Activated CD4-positive, alpha-beta T cell treated with anti-CD3 and anti-CD28 coated beads for 36 hours (primary cell): Measurements from ENCODE around the gene TASP1. TPM values are rescaled to one million over a fixed set of nuclear protein-coding genes. Genes with fewer than 3 reads are reported as not detected.

Experiments used
- ATAC-seq: fragments of 200-7000 bp; cut with Tn5 transposase; one replicate; pipeline ENCODE4 v1.10.0; 2021; ENCODE audit warnings: mild to moderate bottlenecking, moderate library complexity
- CTCF ChIA-PET: fragments of 350-600 bp; sonication (Branson Sonifier 250); formaldehyde crosslinking; loops from one replicate; lab custom pipeline; 2021; ENCODE audit warnings: antibody characterized with exemption; lab: Charles Lee
- POLR2A ChIA-PET: fragments of 350-600 bp; sonication (Branson Sonifier 250); formaldehyde crosslinking; loops from one replicate; lab custom pipeline; 2021; ENCODE audit warnings: antibody characterized with exemption, inconsistent platforms; lab: Charles Lee
- DNase-seq: peaks from one replicate; pipeline ENCODE4 v3.0.0-alpha.2; 2020
- H3K27ac Mint-ChIP-seq: one replicate; pipeline ENCODE4 v1.8.0; 2021; ENCODE audit warnings: mixed read lengths
- H3K27me3 Mint-ChIP-seq: one replicate; pipeline ENCODE4 v1.8.0; 2021; ENCODE audit warnings: mixed read lengths
- H3K36me3 Mint-ChIP-seq: one replicate; pipeline ENCODE4 v1.8.0; 2021; ENCODE audit warnings: low read depth, mixed read lengths
- H3K4me1 Mint-ChIP-seq: one replicate; pipeline ENCODE4 v1.8.0; 2021; ENCODE audit warnings: mixed read lengths
- H3K4me3 Mint-ChIP-seq: one replicate; pipeline ENCODE4 v1.8.0; 2021; ENCODE audit warnings: mild to moderate bottlenecking, moderate library complexity, mixed read lengths
- H3K9me3 Mint-ChIP-seq: one replicate; pipeline ENCODE4 v1.8.0; 2021; ENCODE audit warnings: low read depth, mixed read lengths
- intact Hi-C, 2 experiments: fragments of 100-400 bp; cut with DNase I in 1 of 2; cut with micrococcal nuclease in 1 of 2; formaldehyde crosslinking; loops; one replicate each; pipeline versions ENCODE4 v1.14.2 to v1.15.1; 2022 to 2024; cut with DNase I, micrococcal nuclease
- total RNA-seq, 2 experiments: library from RNA; stranded (reverse); gene quantifications; one replicate each; pipeline ENCODE4 v1.2.3, GENCODE V29; 2021

Gene TASP1
- total RNA-seq, 2 experiments from 2014 or later = 8.5 to 10.1 TPM

- DNase-seq (peak; percentile 57), ATAC-seq (peak; percentile 92)
- intact Hi-C loops = no loop called here
- no peak overlapping the region for H3K4me3 Mint-ChIP-seq
- peaks cover 8% of the 10 kb centered on the region for H3K4me1 Mint-ChIP-seq
- no peaks in the 10 kb centered on the region for H3K27me3 Mint-ChIP-seq
- POLR2A ChIA-PET = no interaction called here
- H3K9me3 Mint-ChIP-seq = no peaks in the 10 kb centered on the region
- H3K36me3 Mint-ChIP-seq = peaks cover 29% of the 10 kb centered on the region
- peak overlapping the region; percentile 30 for H3K27ac Mint-ChIP-seq
- CTCF ChIA-PET = no interaction called here
Measured at GRCh38 chr20:13430346-13431002, 208.3 kb downstream of the TASP1 start.

- Mint-ChIP-seq H3K36me3 (peaks cover 28% of the 10 kb centered on the region), H3K9me3 (no peaks in the 10 kb centered on the region), H3K4me3 (no peak overlapping the region), H3K27ac (no peak overlapping the region), H3K4me1 (peaks cover 8% of the 10 kb centered on the region), H3K27me3 (no peaks in the 10 kb centered on the region)
- ATAC-seq (no peak), DNase-seq (no peak)
- CTCF ChIA-PET = interaction anchor here (0.6 to 0.8 kb wide), 3 partner anchors 21 to 117 kb away, joined by 3 read pairs; no protein-coding TSS in a partner anchor
- POLR2A ChIA-PET = no interaction called here
- intact Hi-C loops = no loop called here
Measured at GRCh38 chr20:13428684-13429083, 210.0 kb downstream of the TASP1 start.

DNA sequence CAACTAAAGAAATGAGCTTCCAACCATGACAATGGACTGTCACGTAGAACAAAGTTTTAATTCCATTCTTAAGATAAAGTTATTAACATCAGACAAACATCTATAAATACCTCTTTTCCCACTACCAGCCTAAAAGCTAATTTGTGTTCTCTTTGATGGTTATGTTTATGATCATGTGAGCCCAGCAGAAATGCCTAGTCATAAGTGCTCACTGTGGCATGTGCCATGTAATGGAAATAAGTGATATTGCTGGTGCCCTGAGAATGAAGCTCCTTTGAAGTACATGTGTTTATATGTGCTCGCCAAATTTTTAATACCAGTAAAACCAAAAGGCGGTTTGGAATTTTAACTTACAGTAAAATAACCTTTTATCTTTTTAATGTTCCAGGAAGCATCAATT is 211.9 kb downstream of the TASP1 start:
- no peak for ATAC-seq
- Mint-ChIP-seq H3K9me3 (no peaks in the 10 kb centered on the region), H3K27me3 (no peaks in the 10 kb centered on the region), H3K27ac (no peak overlapping the region), H3K4me3 (no peak overlapping the region), H3K36me3 (peaks cover 23% of the 10 kb centered on the region), H3K4me1 (peaks cover 8% of the 10 kb centered on the region)
- ChIA-PET POLR2A (interaction anchor here (0.6 kb wide), 1 partner anchor 484 kb away, joined by 4 read pairs; no protein-coding TSS in a partner anchor), CTCF (interaction anchor here (1.2 to 1.4 kb wide), 2 partner anchors 10 to 18 kb away, joined by 3 to 6 read pairs; no protein-coding TSS in a partner anchor)
- DNase-seq = no peak
- intact Hi-C loops = no loop called here

GRCh38 chr20:13425381-13426135 is 213.2 kb downstream of the TASP1 start:
- ATAC-seq (no peak), DNase-seq (no peak)
- H3K4me1 Mint-ChIP-seq = peaks cover 5% of the 10 kb centered on the region
- H3K27ac Mint-ChIP-seq = no peak overlapping the region
- H3K36me3 Mint-ChIP-seq = peaks cover 17% of the 10 kb centered on the region
- ChIA-PET CTCF (no interaction called here), POLR2A (no interaction called here)
- intact Hi-C loops = no loop called here
- H3K4me3 Mint-ChIP-seq = no peak overlapping the region
- no peaks in the 10 kb centered on the region for H3K27me3 Mint-ChIP-seq
- no peaks in the 10 kb centered on the region for H3K9me3 Mint-ChIP-seq

DNA sequence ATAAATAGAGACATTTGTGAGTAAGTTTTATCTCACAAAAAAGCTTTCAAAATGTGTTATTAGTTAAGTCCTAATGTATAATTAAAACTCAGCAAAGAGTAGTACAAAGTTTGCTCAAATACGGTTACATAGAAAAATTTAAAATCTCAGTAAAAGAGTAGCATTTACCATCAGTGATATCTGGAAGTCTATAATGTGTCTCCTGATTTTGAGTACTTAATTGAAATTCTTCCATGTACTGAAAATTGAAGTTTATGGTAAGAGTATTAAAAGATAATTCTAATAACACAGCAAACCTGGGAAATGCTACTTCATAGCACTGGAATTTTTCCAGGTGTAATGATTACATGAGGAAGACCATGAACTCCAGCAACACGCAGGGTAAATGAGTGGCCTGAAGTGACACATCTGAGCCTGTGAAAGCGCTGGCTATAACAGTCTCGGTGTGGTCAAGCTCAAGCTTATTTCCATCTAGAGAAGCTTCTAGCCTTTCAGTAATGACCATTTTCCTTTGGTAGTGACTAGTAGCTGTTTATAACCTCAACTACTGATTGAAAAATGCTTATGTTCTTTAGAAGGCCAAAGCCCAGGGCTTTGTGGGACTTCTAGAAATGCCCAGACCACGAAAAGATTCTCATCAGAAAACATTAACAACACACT is 214.4 kb downstream of the TASP1 start:
- CTCF ChIA-PET = no interaction called here
- DNase-seq (no peak), ATAC-seq (no peak)
- no peaks in the 10 kb centered on the region for H3K27me3 Mint-ChIP-seq
- POLR2A ChIA-PET = no interaction called here
- no peaks in the 10 kb centered on the region for H3K9me3 Mint-ChIP-seq
- intact Hi-C loops = no loop called here
- peaks cover 11% of the 10 kb centered on the region for H3K36me3 Mint-ChIP-seq
- H3K4me3 Mint-ChIP-seq = no peak overlapping the region
- H3K27ac Mint-ChIP-seq = no peak overlapping the region
- no peaks in the 10 kb centered on the region for H3K4me1 Mint-ChIP-seq

DNA sequence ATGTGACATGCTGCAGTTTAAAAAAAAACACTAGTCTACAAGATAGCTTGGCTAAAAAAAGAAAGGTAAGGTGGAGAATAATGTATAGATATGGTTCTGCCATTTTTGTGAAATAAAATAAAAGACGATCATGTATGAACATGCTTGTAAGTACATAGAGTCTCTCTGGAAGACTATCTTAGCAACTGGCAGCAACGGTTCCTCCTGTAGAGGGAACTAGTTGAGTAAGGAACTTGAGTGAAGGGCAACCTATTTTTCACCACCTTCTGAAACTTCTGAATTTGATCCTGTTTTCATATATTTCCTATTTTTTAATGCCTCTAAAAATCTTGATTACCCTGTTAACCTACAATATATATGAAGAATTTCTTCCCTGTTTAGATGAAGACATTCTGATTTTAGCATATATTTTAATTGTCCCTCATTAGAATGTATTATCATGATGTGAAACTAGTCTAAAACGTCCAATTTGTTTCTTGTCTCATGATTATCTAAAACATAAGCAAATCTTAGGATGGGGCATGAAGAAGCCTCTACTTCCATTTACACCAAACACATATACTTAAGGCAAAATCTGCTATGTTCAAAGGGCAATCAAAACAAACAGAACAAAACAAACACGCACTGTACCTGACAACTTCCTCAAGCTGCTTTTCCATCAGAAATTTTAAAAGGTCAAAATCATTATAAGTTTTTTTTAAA is 215.1 kb downstream of the TASP1 start:
- ATAC-seq (no peak), DNase-seq (no peak)
- Mint-ChIP-seq H3K4me1 (no peaks in the 10 kb centered on the region), H3K36me3 (peaks cover 7% of the 10 kb centered on the region), H3K27ac (no peak overlapping the region), H3K9me3 (no peaks in the 10 kb centered on the region), H3K4me3 (no peak overlapping the region), H3K27me3 (no peaks in the 10 kb centered on the region)
- ChIA-PET CTCF (interaction anchor here (1.3 kb wide), 1 partner anchor 37 kb away, joined by 3 read pairs; no protein-coding TSS in a partner anchor), POLR2A (no interaction called here)
- intact Hi-C loops = no loop called here

- no peak overlapping the region for H3K4me3 Mint-ChIP-seq
- H3K27me3 Mint-ChIP-seq = no peaks in the 10 kb centered on the region
- H3K9me3 Mint-ChIP-seq = no peaks in the 10 kb centered on the region
- no peaks in the 10 kb centered on the region for H3K4me1 Mint-ChIP-seq
- POLR2A ChIA-PET = no interaction called here
- no peak for ATAC-seq
- intact Hi-C loops = no loop called here
- H3K27ac Mint-ChIP-seq = no peak overlapping the region
- no peak for DNase-seq
- peaks cover 9% of the 10 kb centered on the region for H3K36me3 Mint-ChIP-seq
- CTCF ChIA-PET = interaction anchor here (1.3 kb wide), 1 partner anchor 38 kb away, joined by 3 read pairs; no protein-coding TSS in a partner anchor
Measured at GRCh38 chr20:13422637-13423036, 216.1 kb downstream of the TASP1 start.

- Mint-ChIP-seq H3K4me1 (no peaks in the 10 kb centered on the region), H3K9me3 (no peaks in the 10 kb centered on the region), H3K27ac (no peak overlapping the region), H3K4me3 (no peak overlapping the region), H3K27me3 (no peaks in the 10 kb centered on the region), H3K36me3 (peaks cover 19% of the 10 kb centered on the region)
- ATAC-seq (no peak), DNase-seq (no peak)
- ChIA-PET CTCF (no interaction called here), POLR2A (no interaction called here)
- intact Hi-C loops = no loop called here
Measured at GRCh38 chr20:13420625-13421024, 218.1 kb downstream of the TASP1 start.

- intact Hi-C loops = no loop called here
- Mint-ChIP-seq H3K36me3 (peaks cover 19% of the 10 kb centered on the region), H3K4me1 (no peaks in the 10 kb centered on the region), H3K27me3 (no peaks in the 10 kb centered on the region), H3K4me3 (no peak overlapping the region), H3K9me3 (no peaks in the 10 kb centered on the region), H3K27ac (no peak overlapping the region)
- CTCF ChIA-PET = interaction anchor here (0.6 kb wide), 1 partner anchor 365 kb away, joined by 3 read pairs; the partner anchor contains the start of genes ESF1 and NDUFAF5
- POLR2A ChIA-PET = no interaction called here
- DNase-seq = no peak
- ATAC-seq = no peak
Measured at GRCh38 chr20:13419477-13419876, 219.3 kb downstream of the TASP1 start.

DNA sequence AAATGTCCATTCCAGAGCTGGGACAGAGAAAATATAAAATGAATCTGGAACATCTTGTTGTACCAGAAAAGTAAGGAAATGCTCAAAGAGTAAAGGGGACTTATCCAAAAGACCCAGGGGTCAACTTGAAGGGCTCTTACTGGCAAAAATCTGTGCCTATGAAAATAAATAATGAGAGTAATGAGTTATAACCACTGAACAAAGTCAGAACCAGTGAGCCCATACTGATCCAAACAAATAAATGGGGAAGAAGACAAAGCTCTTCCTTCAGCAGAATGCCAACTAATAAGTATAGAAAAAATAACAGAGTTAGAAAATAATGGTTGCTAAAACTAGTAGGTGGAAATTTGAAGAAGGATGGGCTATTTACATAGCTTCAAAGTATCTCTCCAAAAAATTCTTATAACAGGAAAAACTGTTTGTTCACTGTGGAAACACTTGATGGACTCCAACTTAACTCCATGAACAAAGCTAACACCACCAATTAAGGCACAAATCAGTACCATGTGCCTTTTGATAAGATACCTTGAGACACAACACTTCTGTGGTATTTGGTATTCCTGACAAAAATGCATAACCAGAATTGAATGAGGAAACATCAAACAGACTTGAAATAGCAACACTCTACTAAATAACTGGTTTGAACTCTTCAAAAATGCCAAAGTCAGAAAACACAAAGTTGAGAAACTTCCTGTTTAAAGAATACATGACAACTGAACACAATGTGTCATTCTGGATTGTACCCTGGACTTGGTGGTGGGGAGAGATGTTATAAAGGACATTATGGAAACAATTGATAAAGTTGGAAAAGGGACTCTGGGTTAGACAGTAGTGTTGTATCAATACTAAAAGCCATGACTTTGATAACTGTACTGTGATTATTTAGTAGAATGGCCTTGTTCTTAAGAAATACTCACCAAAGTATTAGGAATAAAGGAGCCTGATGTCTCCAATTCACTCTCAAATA is 220.2 kb downstream of the TASP1 start:
- Mint-ChIP-seq H3K36me3 (peaks cover 22% of the 10 kb centered on the region), H3K27ac (no peak overlapping the region), H3K27me3 (no peaks in the 10 kb centered on the region), H3K4me3 (no peak overlapping the region), H3K4me1 (no peaks in the 10 kb centered on the region), H3K9me3 (no peaks in the 10 kb centered on the region)
- DNase-seq (no peak), ATAC-seq (no peak)
- intact Hi-C loops = no loop called here
- CTCF ChIA-PET = interaction anchor here (0.6 to 1.0 kb wide), 2 partner anchors 94 to 366 kb away, joined by 3 read pairs; partner anchors contain the start of genes ESF1 and NDUFAF5
- POLR2A ChIA-PET = no interaction called here
